GM23248 (cell line): Measurements from ENCODE around the gene SETBP1.

Experiments
- EZH2 ChIP-seq: fragments of 200-600 bp; sonication (generic); IDR thresholded peaks from 2 replicates; pipeline ENCODE4 v1.6.1; 2018; ENCODE audit warnings: antibody characterized with exemption, mild to moderate bottlenecking; ENCODE audit not compliant: insufficient read depth, poor library complexity, severe bottlenecking
- EZH2phosphoT487 ChIP-seq: fragments of 200-600 bp; sonication (generic); IDR thresholded peaks from 2 replicates; pipeline ENCODE4 v1.6.1; 2018; ENCODE audit warnings: antibody characterized with exemption, moderate library complexity, mild to moderate bottlenecking, low read depth; ENCODE audit not compliant: insufficient read depth

DNA sequence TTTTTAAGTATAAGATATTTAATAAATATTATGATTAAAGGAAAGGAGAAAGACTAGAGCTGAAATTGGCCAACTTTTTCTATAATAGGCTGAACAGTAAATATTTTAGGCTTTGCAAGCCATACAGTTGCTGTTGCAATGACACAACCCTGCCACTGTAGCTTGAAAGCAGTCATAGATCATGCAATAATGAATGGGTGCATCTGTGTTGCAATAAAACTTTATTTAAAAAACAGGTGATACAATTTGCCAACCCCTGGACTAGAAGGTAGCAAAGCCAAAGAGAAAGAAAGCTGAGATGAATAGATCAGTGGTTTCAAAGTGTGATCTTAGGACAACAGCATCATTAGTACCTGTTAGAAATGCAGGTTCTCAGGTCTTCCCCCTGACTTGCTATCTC lies 219.1 kb downstream of the SETBP1 start:
- TF ChIP-seq EZH2phosphoT487 (no peak), EZH2 (no peak)
